C4-2B (cell line): ENCODE data around the gene GADL1.

Source experiments
- ZFX ChIP-seq: fragments of 450-650 bp; IDR thresholded peaks from 2 replicates; pipeline ENCODE4 v1.6.1; 2017
- TF ChIP-seq, protein P1 (sequence below): fragments of 450-650 bp; conservative IDR thresholded peaks from 2 replicates; pipeline ENCODE4 v1.5.1; 2017; ENCODE audit warnings: mild to moderate bottlenecking

DNA sequence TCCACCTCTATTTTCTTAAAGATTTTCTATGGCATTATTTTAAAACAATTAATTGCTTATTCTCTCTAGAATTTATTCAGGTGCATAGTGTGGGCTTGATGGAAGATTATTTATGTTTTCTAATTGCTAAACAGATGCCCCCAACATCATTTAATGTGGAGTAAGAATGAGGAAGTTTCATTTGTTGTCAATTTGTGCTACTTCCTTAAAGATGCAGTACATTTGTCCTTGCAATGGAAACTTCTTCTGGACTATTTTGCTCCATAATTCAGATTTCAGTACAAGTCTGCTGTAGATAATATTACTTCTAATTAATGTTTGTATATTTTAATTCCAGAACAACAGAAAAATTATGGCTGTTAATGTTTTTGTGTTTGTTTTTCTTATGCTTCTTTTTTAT lies 183.3 kb downstream of the GADL1 start:
- TF ChIP-seq, protein P1, sequence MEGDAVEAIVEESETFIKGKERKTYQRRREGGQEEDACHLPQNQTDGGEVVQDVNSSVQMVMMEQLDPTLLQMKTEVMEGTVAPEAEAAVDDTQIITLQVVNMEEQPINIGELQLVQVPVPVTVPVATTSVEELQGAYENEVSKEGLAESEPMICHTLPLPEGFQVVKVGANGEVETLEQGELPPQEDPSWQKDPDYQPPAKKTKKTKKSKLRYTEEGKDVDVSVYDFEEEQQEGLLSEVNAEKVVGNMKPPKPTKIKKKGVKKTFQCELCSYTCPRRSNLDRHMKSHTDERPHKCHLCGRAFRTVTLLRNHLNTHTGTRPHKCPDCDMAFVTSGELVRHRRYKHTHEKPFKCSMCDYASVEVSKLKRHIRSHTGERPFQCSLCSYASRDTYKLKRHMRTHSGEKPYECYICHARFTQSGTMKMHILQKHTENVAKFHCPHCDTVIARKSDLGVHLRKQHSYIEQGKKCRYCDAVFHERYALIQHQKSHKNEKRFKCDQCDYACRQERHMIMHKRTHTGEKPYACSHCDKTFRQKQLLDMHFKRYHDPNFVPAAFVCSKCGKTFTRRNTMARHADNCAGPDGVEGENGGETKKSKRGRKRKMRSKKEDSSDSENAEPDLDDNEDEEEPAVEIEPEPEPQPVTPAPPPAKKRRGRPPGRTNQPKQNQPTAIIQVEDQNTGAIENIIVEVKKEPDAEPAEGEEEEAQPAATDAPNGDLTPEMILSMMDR, result no peak
- no peak for TF ChIP-seq ZFX
